Mammary epithelial cell (primary cell): ENCODE results near the gene POU3F2.
A peak's percentile ranks its signal among the peaks of the same experiment; 100 is the strongest.

Experiments used
- EZH2 ChIP-seq: IDR thresholded peaks from 2 replicates; pipeline ENCODE4 v1.6.1; 2012; ENCODE audit warnings: low read length, inconsistent platforms, borderline replicate concordance
- TF ChIP-seq, protein P1 (sequence below), 2 donors: IDR thresholded peaks in 1 of 2; conservative IDR thresholded peaks in 1 of 2; 2 replicates each; pipeline ENCODE4 v1.5.1; 2011 to 2012; ENCODE audit warnings: inconsistent platforms in 2 of 2, low read length in 2 of 2, mild to moderate bottlenecking in 2 of 2, control low read depth in 1 of 2, low read depth in 1 of 2; ENCODE audit not compliant: insufficient read depth in 1 of 2; ENCODE audit errors: extremely low read depth in 1 of 2

DNA sequence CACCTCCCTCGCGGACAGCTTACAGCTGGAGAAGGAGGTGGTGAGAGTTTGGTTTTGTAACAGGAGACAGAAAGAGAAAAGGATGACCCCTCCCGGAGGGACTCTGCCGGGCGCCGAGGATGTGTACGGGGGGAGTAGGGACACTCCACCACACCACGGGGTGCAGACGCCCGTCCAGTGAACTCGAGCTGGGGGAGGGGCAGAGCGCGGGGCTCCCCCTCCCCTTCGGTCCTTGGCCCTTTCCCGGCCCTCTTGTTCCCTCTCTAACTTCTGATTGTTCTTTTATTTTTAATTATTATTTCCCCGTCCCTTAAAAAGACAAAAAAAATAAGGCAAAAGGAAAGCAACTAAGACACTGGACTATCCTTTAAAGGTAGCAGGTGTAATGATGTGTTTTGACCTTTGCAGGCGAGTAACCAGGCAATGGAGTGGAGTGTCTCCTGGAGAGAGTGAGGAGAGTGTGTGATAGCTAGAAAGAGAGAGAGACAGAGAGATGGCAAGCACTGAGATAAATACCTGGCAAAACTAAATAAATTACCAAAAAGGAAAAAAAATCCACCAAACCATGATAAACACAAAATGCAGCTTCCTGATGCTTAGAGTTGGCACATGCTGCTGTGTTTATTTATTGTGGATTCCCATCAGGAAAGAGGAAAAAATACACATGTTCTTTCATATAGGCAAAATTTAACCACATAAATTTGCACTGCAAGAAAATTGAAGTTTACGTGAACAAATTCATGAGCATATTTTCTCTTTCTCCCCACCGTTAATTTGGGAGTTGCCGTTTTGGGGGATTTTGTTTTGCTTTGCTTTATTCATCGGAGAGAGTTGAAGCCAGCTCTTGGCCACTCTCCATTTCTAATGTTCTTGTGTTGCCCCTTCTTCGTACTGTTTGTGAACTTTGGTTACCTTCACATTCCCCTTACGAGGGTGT is 1.9 kb downstream of the POU3F2 start:
- TF ChIP-seq, protein P1, sequence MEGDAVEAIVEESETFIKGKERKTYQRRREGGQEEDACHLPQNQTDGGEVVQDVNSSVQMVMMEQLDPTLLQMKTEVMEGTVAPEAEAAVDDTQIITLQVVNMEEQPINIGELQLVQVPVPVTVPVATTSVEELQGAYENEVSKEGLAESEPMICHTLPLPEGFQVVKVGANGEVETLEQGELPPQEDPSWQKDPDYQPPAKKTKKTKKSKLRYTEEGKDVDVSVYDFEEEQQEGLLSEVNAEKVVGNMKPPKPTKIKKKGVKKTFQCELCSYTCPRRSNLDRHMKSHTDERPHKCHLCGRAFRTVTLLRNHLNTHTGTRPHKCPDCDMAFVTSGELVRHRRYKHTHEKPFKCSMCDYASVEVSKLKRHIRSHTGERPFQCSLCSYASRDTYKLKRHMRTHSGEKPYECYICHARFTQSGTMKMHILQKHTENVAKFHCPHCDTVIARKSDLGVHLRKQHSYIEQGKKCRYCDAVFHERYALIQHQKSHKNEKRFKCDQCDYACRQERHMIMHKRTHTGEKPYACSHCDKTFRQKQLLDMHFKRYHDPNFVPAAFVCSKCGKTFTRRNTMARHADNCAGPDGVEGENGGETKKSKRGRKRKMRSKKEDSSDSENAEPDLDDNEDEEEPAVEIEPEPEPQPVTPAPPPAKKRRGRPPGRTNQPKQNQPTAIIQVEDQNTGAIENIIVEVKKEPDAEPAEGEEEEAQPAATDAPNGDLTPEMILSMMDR (conservative IDR thresholded peaks at IDR 0.05 in 1 of 2, IDR thresholded peaks at IDR 0.05 in 1 of 2; ENCODE audit: extremely low read depth in 1 of 2, insufficient read depth in 1 of 2, low read depth in 1 of 2, low read length in 2 of 2): no peak
- TF ChIP-seq EZH2: peak; percentile 70
